GM18519 (cell line): Measurements from ENCODE around the gene MMP17.

Experiments
- ATAC-seq: cut with Tn5 transposase; IDR thresholded peaks from one replicate; pipeline ENCODE4 v1.9.1; 2021; ENCODE audit warnings: mild to moderate bottlenecking, moderate library complexity; ENCODE audit not compliant: unreplicated experiment, low FRiP score

Gene MMP17

DNA sequence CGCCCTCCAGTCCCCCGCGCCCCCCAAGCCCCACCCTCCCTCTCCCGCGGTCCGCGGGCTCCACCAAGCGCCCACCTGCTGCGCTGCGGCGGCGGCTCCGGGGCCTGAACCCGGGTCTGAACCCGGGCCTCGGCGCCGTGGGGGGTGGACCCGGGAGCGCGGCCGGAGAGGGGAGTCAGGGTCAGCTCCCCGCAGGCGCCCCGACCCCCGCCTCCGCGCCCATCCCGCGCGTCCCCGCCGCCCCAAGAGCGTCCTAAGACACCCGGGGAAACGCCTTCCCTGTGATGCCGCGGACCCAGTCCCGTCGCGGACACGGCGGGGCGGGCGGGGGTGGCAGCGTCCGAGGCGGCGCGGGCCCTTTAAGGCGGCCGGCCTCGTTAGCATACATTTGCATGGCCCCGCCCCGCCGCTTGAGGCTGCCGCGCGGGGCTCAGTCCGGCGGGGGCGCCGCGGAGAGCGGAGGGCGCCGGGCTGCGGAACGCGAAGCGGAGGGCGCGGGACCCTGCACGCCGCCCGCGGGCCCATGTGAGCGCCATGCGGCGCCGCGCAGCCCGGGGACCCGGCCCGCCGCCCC, at the start of gene MMP17:
TSS of gene MMP17 (plus strand) at position 433 of the 574 bp plus-strand sequence. CDS start at position 535, 102 bp downstream.
- ATAC-seq = no peak

DNA sequence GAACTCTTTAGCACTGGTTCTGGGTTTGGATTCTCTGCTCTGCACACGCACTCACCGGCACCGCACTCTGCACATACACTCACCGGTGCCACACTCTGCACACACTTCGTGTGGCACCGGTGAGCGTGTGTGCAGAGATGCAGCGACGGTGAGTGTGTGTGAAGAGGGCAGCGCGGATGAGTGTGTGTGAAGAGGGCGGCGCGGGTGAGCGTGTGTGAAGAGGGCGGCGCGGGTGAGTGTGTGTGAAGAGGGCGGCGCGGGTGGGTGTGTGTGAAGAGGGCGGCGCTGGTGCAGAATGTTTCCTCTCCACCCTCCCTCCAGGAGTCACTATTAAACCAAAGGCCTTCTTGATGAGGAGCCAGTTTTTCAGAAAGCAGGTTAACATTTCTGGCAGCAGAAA, 49.2 kb upstream of the MMP17 start:
- no peak for ATAC-seq

DNA sequence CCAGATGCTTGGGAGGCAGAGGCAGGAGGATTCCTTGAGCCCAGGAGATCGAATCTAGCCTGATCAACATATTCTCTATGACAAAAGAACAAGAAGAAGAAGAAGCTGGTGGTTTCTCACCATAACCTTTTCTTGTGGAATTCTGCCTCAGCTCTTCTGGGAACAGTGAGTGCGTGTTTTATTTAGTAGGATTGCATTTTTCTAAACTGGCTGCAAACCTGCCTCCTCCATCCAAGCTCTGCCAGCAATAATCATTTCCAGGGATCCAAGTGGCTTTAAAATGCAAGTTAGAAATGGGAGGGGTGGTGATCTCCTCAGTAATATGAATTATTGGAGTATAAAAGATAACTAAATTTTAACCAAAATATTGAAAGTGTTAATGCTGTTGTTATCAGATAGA, 46.1 kb upstream of the MMP17 start:
- ATAC-seq = no peak

GRCh38 chr12:131783915-131784541, 44.2 kb upstream of the MMP17 start:
- ATAC-seq = no peak

DNA sequence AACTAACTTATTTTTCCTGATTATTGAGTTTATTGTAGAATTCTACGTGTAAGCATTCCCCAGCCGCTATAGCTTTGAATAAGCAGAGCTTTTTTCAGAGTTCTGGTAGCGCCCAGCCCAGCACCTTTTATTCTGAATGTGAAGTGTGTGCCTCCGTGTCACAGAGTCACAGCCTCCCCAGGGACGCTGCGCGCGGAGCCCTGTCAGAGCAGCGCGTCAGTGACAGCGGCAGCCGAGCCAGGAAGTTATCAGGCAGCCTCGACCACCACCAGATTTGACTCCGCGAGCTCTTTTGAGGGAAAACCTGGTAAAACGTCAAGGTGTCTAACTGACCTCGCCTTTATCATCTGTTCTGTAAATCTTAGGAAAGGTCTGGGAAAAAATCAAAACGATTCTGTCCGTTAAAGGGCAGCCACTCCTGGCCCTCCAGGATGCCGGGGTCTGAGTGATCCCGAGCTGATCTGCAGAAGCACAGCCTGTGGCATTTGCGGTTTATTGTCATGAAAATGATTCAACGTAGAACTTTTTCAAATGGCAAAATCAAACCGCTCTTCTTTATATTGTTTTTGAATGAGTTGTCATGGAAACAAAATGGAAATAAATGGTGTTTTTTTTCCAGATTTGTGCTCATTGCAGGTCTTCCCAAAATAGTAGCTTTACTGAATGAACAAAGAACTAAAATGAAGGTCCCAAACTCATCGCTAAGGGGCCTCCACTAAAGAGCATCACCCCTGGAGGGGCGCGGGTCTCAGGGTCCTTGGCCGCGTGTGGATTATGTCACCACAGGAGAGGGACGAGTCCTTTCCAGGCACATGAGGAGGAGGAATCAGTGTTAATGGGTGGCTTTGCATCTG, 43.1 kb upstream of the MMP17 start:
- ATAC-seq = no peak

DNA sequence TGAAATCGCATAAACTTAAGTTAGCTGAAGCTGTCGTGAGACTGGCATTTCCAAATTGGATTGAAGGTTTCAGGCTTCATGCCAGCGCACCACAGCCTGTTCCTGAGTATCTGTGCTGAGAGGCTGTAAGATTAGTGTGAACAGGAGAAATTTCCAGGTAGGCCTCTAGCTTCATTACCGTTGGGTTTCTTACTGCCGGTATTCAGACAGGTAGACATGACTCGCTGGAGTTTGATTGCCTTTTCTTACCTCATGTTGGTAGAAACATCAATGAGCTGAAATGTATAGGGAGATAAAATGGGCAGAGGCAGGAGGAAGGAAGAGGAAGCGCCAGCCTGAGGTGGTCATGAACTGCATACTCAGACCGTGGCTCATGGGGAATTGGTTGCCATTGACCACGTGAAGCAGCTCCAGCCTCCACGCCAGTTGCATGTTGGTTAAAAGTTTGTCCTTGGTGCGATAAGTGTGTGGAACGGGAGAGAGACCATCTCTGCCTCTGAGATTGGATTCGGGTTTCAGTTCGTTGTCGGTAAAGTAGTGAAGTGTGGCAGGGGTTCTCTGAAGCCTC, 42.3 kb upstream of the MMP17 start:
- no peak for ATAC-seq

DNA sequence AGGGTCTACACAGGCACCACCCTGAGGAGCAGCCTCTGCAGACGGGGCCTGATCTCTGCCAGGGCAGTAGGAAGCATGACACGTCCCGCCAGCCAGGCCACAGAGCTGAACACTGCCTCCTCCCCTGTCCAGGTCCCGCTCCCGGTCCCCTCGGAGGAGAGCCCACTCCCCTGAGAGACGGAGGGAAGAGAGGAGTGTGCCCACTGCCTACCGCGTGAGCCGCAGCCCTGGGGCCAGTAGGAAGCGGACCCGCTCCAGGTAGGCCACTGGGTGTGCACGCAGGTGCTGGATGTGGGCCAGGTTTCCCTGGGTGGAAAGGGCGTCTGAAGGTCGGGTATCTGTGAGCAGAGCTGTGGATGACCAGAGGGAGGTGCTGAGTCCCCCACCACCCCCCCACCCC, 41.9 kb upstream of the MMP17 start:
- ATAC-seq = no peak

GRCh38 chr12:131787143-131787660, 41.0 kb upstream of the MMP17 start:
- no peak for ATAC-seq

DNA sequence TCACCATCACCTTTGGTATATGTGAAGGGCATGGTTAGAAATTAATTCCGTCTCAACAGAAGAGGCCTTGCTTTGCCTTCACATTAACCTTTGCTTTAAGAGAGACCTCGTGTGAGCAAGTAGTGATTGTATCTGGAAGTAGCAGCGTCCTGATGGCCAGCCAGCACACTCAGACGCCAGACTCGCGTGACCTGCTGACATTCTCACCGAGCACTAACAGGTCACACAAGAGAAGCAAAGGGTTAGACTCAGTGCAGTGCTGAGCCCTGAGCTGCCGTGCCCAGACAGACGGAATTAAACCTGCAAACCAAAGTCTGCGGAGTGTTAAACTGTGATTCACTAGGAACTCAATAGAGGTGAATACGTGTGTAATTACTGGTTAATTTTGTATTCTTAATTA, 40.1 kb upstream of the MMP17 start:
- ATAC-seq = no peak

GRCh38 chr12:131789638-131790037, 38.6 kb upstream of the MMP17 start:
- no peak for ATAC-seq

- ATAC-seq = no peak
Observed at GRCh38 chr12:131793243-131794022, 34.8 kb upstream of the MMP17 start.

DNA sequence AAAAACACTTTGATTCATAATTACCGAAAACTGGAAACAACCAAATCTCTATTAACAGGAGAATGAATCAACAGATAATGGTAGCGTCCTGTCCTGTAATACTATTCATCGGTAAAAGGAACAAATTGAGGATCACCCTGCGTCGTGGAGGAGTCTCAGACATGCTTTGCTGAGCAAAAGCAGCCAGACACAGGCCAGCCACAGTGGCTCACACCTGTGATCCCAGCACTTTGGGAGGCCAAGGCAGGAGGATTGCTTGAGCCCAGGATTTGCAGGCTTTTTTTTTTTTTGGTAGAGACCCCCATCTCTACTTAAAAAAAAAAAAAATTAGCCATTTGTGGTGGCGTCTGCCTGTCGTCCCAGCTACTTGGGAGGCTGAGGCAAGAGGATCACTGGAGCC, 34.1 kb upstream of the MMP17 start:
- ATAC-seq = no peak

- no peak for ATAC-seq
Observed at GRCh38 chr12:131794573-131794972, 33.6 kb upstream of the MMP17 start.

DNA sequence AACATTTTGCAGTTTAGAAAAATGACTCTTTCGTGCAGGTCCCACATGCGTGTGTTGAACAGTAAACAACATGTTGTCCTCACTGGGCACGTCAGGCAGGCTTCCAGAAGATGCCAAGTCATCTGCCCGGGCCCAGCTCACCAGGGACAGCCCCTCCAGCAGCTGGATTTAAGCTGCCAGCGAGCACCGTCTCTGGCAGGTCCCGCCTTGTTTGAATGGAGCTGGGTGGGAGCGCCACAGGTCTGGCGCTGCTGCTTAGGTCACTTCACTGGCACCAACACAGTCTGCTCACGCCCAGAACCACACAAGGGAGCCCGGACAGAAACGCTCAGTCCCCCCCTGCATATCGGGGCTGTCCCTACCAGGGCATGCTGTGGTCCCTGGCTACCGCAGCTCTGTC, 33.1 kb upstream of the MMP17 start:
- no peak for ATAC-seq

- no peak for ATAC-seq
Observed at GRCh38 chr12:131795690-131796410, 32.3 kb upstream of the MMP17 start.

DNA sequence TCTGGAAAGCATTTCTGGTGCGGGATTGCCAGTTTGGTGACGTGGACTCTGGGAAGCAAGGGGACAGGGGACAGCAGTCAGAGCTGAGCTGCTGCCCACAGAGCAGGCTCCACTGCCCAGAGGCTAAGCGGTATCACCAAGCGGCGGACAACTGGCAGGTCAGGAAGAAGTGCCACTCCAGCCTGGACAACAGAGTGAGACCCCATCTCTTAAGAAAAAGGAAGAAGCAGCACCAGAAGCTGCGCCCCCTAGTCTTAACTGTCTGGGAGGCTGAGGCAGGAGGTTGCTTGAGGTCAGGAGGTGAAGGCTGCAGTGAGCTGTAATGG, 31.8 kb upstream of the MMP17 start:
- ATAC-seq = no peak

DNA sequence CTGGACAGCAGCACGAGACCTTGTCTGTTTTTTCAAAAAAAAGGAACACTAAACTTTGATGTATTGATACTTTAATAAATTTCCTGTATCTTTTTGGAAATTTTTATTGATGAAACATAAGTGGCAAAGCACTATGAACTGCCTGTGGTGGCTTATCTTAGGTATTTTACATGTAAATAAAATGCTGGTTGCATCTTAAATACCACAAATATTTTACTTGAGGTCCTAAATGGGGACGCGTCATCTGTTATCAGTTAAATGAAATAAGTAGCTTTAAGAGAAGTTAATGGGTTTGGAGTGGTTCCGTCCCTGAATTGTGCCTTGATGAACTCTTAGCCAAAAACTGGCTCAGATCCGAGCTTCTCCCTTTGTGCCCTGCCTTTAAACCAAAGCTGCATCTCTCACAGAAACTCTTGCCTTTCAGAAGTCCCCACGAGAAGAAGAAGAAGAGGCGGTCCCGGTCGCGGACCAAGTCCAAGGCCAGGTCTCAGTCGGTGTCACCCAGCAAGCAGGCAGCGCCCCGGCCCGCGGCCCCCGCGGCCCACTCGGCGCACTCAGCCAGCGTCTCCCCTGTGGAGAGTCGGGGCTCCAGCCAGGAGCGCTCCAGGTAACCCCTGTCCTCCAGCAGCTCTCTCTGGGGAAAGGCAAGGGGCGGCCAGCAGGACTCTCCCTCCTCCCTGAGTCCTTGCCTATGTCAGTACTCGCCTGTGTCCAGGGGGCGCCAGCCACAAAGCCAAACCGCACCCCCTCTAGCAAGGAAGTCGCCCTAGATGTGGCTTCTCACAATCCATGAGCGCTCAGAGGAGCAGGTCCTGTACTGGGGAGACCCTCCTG, 31.2 kb upstream of the MMP17 start:
- no peak for ATAC-seq

DNA sequence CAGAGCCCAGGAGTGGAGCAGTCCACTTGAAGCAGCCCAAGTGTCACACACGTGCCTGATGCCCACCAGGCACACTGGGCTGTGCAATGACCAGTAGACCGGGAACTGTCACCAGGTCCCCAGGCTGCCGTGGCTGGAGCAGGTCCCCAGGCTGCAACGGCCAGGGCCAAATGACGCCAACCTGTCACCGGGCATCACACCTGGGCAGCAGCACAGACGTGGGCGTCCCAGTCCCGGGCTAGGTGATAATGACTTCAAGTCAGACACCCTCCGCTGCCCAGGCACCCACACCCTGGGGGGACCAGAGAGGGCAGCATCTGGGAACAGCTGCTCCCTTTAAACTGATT, 30.6 kb upstream of the MMP17 start:
- ATAC-seq = no peak

DNA sequence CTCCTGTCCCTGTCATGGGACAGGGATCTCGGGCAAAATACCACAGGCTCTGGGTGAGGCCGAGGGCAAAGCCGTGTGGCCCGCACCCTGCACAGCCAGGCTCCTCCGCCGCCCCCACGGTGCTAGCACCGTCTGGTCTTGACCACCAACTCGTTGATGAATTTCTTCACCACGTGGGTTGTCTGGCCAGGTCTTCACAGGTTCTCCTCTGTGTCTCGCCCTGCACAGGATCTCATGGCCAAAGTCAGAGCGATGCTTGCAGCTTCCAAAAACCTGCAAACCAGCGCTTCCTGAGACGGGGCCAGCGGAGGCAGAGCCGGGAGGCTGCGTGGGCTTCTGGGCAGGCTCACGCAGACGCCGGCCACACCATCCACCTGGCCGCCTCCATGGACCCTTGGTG, 29.0 kb upstream of the MMP17 start:
- no peak for ATAC-seq
